HFFc6 (cell line): Measurements from ENCODE around the gene CDKN2AIP. TPM values are rescaled to one million over a fixed set of nuclear protein-coding genes. Genes with fewer than 3 reads are reported as not detected.
"Not testable (repeated sequence)": the region's sequence is repeated elsewhere in the genome, so short reads cannot be mapped to it uniquely, and the experiment has no call there.

ENCODE experiments used
- DNase-seq: peaks from one replicate; pipeline ENCODE4 v3.0.0-alpha.2; 2018
- H3K27ac Mint-ChIP-seq: 2 replicates; pipeline ENCODE4 v1.8.0; 2020; ENCODE audit warnings: mild to moderate bottlenecking, mixed read lengths
- H3K27me3 Mint-ChIP-seq: 2 replicates; pipeline ENCODE4 v1.8.0; 2021; ENCODE audit warnings: mild to moderate bottlenecking, moderate library complexity, mixed read lengths; ENCODE audit not compliant: insufficient read depth
- H3K36me3 Mint-ChIP-seq: 2 replicates; pipeline ENCODE4 v1.8.0; 2021; ENCODE audit warnings: low read depth, mixed read lengths
- H3K4me1 Mint-ChIP-seq: 2 replicates; pipeline ENCODE4 v1.8.0; 2020; ENCODE audit warnings: low read depth, mixed read lengths
- H3K4me3 Mint-ChIP-seq: 2 replicates; pipeline ENCODE4 v1.8.0; 2020; ENCODE audit warnings: mild to moderate bottlenecking, moderate library complexity, mixed read lengths
- H3K9me3 Mint-ChIP-seq: 2 replicates; pipeline ENCODE4 v1.8.0; 2020; ENCODE audit warnings: mild to moderate bottlenecking, mixed read lengths
- total RNA-seq, 6 experiments: library from RNA; stranded (reverse); fragmentation: NEBNext Ultra II Directional; extraction: Animal tissue kit (Norgen Biotek cat#: 25700); gene quantifications; 2 replicates in 1 of 6; 3 replicates in 5 of 6; pipeline ENCODE4 v1.2.3, GENCODE V29; 2021
- TF ChIP-seq, protein P1 (sequence below): fragments of 200-600 bp; sonication (generic); IDR thresholded peaks from 2 replicates; pipeline ENCODE4 v1.5.0; 2021; ENCODE audit warnings: antibody characterized with exemption, mild to moderate bottlenecking

Gene CDKN2AIP
- total RNA-seq, 6 experiments from 2014 or later: 11.7 to 15.1 (median 13.6) TPM

DNA sequence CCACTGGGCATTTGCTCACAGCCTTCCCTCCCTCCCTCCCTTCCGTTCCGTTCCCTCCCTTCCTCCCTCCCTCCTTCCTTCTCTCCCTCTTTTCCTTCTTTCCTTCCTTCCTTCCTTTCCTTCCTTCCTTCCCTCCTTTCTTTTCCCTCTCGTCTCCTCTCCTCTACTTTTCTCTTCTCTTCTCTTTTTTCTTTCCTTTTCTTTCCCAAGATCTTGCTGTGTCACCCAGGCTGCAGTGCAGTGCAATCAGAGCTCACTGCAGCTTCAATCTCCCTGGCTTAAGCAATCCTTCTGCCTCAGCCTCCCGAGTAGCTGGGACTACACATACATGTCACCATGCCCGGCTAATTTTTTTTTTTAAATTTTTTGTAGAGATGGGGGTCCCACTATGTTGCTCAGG is 33.7 kb downstream of the CDKN2AIP start:
- DNase-seq: no peak
- peaks cover 8% of the 10 kb centered on the region for H3K36me3 Mint-ChIP-seq
- peaks cover 20% of the 10 kb centered on the region for H3K4me1 Mint-ChIP-seq
- H3K27ac Mint-ChIP-seq: 0 out of 2 replicates have a peak overlapping the region, but pooled peaks have one; percentile 10
- peaks cover 6% of the 10 kb centered on the region; the same call in 1 of the 2 replicates for H3K9me3 Mint-ChIP-seq
- H3K27me3 Mint-ChIP-seq: no peaks in the 10 kb centered on the region; the same call in 1 of the 2 replicates
- no peak overlapping the region for H3K4me3 Mint-ChIP-seq
- TF ChIP-seq, protein P1, sequence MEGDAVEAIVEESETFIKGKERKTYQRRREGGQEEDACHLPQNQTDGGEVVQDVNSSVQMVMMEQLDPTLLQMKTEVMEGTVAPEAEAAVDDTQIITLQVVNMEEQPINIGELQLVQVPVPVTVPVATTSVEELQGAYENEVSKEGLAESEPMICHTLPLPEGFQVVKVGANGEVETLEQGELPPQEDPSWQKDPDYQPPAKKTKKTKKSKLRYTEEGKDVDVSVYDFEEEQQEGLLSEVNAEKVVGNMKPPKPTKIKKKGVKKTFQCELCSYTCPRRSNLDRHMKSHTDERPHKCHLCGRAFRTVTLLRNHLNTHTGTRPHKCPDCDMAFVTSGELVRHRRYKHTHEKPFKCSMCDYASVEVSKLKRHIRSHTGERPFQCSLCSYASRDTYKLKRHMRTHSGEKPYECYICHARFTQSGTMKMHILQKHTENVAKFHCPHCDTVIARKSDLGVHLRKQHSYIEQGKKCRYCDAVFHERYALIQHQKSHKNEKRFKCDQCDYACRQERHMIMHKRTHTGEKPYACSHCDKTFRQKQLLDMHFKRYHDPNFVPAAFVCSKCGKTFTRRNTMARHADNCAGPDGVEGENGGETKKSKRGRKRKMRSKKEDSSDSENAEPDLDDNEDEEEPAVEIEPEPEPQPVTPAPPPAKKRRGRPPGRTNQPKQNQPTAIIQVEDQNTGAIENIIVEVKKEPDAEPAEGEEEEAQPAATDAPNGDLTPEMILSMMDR: no peak

DNA sequence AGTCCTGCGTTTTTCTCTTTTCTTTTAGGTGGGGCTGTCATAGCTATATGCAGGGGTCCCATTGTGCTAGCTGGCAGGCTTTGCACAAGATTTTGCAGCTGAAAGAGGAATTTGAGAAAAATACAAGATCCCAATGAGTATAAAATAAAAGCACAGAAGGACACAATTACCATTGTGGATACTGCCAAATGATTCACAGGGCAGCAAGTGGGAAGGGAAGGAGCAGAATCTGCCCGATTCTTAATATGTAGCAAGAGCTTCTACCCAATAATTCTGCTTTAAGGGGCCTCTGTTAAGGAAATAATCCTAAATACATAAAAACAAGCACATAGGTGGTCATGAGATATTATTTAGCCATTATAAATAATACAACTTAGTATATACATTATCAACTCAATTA is 34.5 kb downstream of the CDKN2AIP start:
- no peak overlapping the region for H3K27ac Mint-ChIP-seq
- no peak for DNase-seq
- peaks cover 14% of the 10 kb centered on the region for H3K36me3 Mint-ChIP-seq
- peaks cover 6% of the 10 kb centered on the region; the same call in 1 of the 2 replicates for H3K9me3 Mint-ChIP-seq
- no peak overlapping the region for H3K4me3 Mint-ChIP-seq
- TF ChIP-seq, protein P1: no peak
- H3K27me3 Mint-ChIP-seq: no peaks in the 10 kb centered on the region; the same call in 1 of the 2 replicates
- H3K4me1 Mint-ChIP-seq: peaks cover 25% of the 10 kb centered on the region

DNA sequence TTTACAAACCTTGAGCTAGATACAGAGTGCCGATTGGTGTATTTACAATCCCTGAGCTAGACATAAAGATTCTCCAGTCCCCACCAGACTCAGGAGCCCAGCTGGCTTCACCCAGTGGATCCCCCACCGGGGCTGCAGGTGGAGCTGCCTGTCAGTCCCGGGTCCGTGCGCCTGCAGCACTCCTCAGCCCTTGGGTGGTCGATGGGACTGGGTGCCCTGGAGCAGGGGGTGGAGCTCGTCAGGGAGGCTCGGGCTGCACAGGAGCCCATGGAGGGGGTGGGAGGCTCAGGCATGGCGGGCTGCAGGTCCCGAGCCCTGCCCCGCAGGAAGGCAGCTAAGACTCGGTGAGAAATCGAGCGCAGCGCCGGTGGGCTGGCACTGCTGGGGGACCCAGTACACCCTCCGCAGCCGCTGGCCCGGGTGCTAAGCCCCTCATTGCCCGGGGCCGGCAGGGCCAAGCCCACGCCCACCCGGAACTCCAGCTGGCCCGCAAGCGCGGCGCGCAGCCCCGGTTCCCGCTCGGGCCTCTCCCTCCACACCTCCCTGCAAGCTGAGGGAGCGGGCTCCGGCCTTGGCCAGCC is 38.2 kb downstream of the CDKN2AIP start:
- Mint-ChIP-seq H3K4me1 (peaks cover 51% of the 10 kb centered on the region), H3K36me3 (peaks cover 16% of the 10 kb centered on the region)
- H3K9me3 Mint-ChIP-seq, H3K27ac Mint-ChIP-seq, H3K4me3 Mint-ChIP-seq, H3K27me3 Mint-ChIP-seq, DNase-seq: not testable (repeated sequence)

DNA sequence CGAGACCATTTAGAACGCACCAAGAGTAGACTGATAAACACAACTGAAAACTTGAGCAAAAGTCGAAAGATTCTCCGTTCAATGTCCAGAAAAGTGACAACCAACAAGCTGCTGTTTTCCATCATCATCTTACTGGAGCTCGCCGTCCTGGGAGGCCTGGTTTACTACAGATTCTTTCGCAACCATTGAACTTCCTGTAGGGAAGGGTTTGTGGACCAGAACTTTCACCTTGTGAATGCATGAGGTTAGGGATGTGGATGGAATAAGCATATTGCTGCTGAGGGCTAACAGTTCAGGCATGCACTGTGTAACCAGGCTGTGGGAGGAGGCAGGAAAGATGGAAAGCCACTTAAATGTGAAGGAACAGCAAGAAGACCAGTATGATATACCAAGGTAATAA is 39.6 kb downstream of the CDKN2AIP start:
- TF ChIP-seq, protein P1: no peak
- H3K27me3 Mint-ChIP-seq: no peaks in the 10 kb centered on the region
- peaks cover 6% of the 10 kb centered on the region; the same call in 1 of the 2 replicates for H3K9me3 Mint-ChIP-seq
- H3K4me3 Mint-ChIP-seq: no peak overlapping the region
- H3K4me1 Mint-ChIP-seq: peaks cover 40% of the 10 kb centered on the region
- no peak for DNase-seq
- H3K27ac Mint-ChIP-seq: no peak overlapping the region
- H3K36me3 Mint-ChIP-seq: peaks cover 16% of the 10 kb centered on the region

DNA sequence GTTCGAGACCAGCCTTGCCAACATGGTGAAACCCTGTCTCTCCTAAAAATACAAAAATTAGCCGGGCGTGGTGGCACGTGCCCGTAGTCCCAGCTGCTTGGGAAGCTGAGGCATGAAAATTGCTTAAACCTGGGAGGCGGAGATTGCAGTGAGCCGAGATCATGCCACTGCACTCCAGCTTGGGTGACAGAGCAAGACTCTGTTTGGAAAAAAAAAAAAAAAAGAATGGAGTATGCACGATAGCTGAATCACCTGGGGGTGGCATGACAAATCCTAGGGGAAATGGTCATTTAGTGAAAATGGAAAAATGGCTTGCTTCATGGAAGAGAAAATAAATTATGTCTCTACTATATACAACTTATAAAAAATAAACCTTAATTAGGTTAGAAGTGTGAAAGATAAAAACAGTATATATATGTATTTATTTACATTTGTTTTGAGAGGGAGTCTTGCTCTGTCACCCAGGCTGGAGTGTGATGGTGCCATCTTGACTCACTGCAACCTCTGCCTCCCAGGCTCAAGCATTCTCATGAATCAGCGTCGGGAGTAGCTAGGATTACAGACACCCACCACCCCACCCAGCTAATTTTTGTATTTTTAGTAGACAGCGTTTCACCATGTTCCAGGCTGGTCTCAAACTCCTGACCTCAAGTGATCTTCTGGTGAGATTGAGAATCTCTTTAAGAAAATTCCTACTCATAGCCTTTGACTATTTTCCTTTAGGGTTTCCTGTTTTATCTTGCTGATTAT is 41.1 kb downstream of the CDKN2AIP start:
- Mint-ChIP-seq H3K4me3 (peak overlapping the region; percentile 13; the same call in 1 of the 2 replicates), H3K4me1 (peaks cover 39% of the 10 kb centered on the region), H3K36me3 (peaks cover 20% of the 10 kb centered on the region), H3K27ac (peak overlapping the region; percentile 74), H3K9me3 (peaks cover 9% of the 10 kb centered on the region; the same call in 1 of the 2 replicates), H3K27me3 (no peaks in the 10 kb centered on the region)
- peak; percentile 74 for DNase-seq
- TF ChIP-seq, protein P1: no peak

DNA sequence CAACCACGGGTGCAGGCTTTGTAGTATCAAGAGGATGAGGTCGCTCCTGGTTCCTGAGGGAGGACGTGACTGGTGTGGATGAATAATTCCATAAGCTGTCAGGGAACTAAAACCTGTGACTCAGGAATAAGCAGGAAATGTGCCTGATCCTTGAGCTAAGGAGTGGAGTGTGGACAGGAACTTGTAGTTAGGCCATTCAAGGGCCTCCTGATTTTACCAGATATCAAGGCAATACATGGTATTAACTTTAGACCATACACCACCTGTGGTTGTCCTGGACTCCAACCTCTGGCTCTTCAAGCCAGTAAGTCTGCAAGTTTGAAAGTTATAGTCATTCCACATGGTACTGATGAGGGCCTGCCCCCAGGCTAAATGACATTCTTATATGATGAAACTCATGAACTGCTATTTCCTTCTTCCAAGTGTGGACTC is 48.4 kb downstream of the CDKN2AIP start:
- Mint-ChIP-seq H3K27ac (peak overlapping the region; percentile 80), H3K4me1 (peaks cover 47% of the 10 kb centered on the region), H3K9me3 (peaks cover 13% of the 10 kb centered on the region), H3K4me3 (peak overlapping the region; percentile 64), H3K27me3 (no peaks in the 10 kb centered on the region), H3K36me3 (peaks cover 34% of the 10 kb centered on the region)
- TF ChIP-seq, protein P1: no peak
- DNase-seq: peak; percentile 95
